SK-N-SH (cell line): ENCODE data around the gene MIAT. TPM values are rescaled to one million over a fixed set of nuclear protein-coding genes. Genes with fewer than 3 reads are reported as not detected.

ENCODE experiments used
- CTCF ChIA-PET: fragments of 300-600, 350-600 bp; formaldehyde crosslinking; extraction: SDS; loops from one replicate; lab custom pipeline; 2021; lab: Yijun Ruan, JAX
- POLR2A ChIA-PET: fragments of 350-600 bp; sonication (Branson Sonifier 250); formaldehyde crosslinking; extraction: SDS; loops from one replicate; lab custom pipeline; 2020; ENCODE audit warnings: antibody characterized with exemption, inconsistent platforms; lab: Yijun Ruan, JAX
- DNase-seq: peaks from one replicate; pipeline ENCODE4 v3.0.0; 2012
- H2AFZ ChIP-seq: fragments of 200-600 bp; sonication (generic); 2 replicates; pipeline ENCODE4 v1.8.1; 2016; ENCODE audit warnings: antibody characterized with exemption, mild to moderate bottlenecking, low read depth
- H3F3A ChIP-seq: fragments of 200-600 bp; sonication (generic); replicated peaks from 2 replicates; pipeline ENCODE3; 2016; ENCODE audit warnings: antibody characterized with exemption, mild to moderate bottlenecking; ENCODE audit not compliant: insufficient read depth
- H3K27ac ChIP-seq, 2 experiments: fragments of 200-500 bp in 1 of 2; fragments of 200-600 bp in 1 of 2; sonication (Bioruptor generic) in 1 of 2; sonication (generic), shearing (Covaris generic) in 1 of 2; 2 replicates each; pipeline versions ENCODE4 v1.5.1 to v1.6.1; 2014 to 2016; ENCODE audit warnings: low read depth in 2 of 2, inconsistent platforms in 1 of 2, low read length in 1 of 2, mild to moderate bottlenecking in 1 of 2, mixed read lengths in 1 of 2
- H3K27me3 ChIP-seq: fragments of 200-600 bp; sonication (generic), shearing (Covaris generic); 2 replicates; pipeline ENCODE4 v1.6.1; 2016; ENCODE audit warnings: mixed run types; ENCODE audit not compliant: insufficient read depth
- H3K36me3 ChIP-seq, 2 experiments: fragments of 200-500 bp in 1 of 2; fragments of 200-600 bp in 1 of 2; sonication (Bioruptor generic) in 1 of 2; sonication (generic) in 1 of 2; replicated peaks in 1 of 2; 2 replicates each; pipeline versions ENCODE3 to v1.5.1; 2014 to 2016; ENCODE audit warnings: low read length in 1 of 2, mild to moderate bottlenecking in 1 of 2; ENCODE audit not compliant: insufficient read depth in 2 of 2, control insufficient read depth in 1 of 2
- H3K4me1 ChIP-seq, 2 experiments: fragments of 200-500 bp in 1 of 2; fragments of 200-600 bp in 1 of 2; sonication (Bioruptor generic) in 1 of 2; sonication (generic), shearing (Covaris generic) in 1 of 2; 2 replicates each; pipeline versions ENCODE4 v1.5.1 to v1.6.1; 2014 to 2016; ENCODE audit warnings: low read depth in 1 of 2, low read length in 1 of 2, mixed run types in 1 of 2; ENCODE audit not compliant: insufficient read depth in 2 of 2, control insufficient read depth in 1 of 2
- H3K4me2 ChIP-seq: fragments of 200-600 bp; sonication (generic), shearing (Covaris generic); 2 replicates; pipeline ENCODE4 v1.6.1; 2017; ENCODE audit warnings: mixed run types
- H3K4me3 ChIP-seq, 2 experiments: fragments of 200-500 bp in 1 of 2; fragments of 200-600 bp in 1 of 2; sonication (Bioruptor generic) in 1 of 2; sonication (generic), shearing (Covaris generic) in 1 of 2; 2 replicates each; pipeline versions ENCODE4 v1.5.1 to v1.8.1; 2014 to 2016; ENCODE audit warnings: low read depth in 2 of 2, inconsistent platforms in 1 of 2, low read length in 1 of 2, mild to moderate bottlenecking in 1 of 2, mixed read lengths in 1 of 2, moderate library complexity in 1 of 2
- H3K79me2 ChIP-seq: fragments of 200-600 bp; sonication (generic); 2 replicates; pipeline ENCODE4 v1.8.1; 2017; ENCODE audit warnings: mild to moderate bottlenecking; ENCODE audit not compliant: insufficient read depth
- H3K9ac ChIP-seq: fragments of 200-600 bp; sonication (generic); 2 replicates; pipeline ENCODE4 v1.6.1; 2017; ENCODE audit warnings: mixed run types
- H3K9me2 ChIP-seq: fragments of 200-600 bp; sonication (generic); 2 replicates; pipeline ENCODE4 v1.6.1; 2017; ENCODE audit warnings: mixed run types
- H3K9me3 ChIP-seq: fragments of 200-600 bp; sonication (generic); 2 replicates; pipeline ENCODE4 v1.6.1; 2017; ENCODE audit warnings: mixed run types, mild to moderate bottlenecking, moderate library complexity
- H4K20me1 ChIP-seq: fragments of 200-600 bp; sonication (generic); 2 replicates; pipeline ENCODE4 v1.6.1; 2017; ENCODE audit warnings: mild to moderate bottlenecking, mixed run types; ENCODE audit not compliant: insufficient read depth
- CHD2 ChIP-seq: fragments of 150-350 bp; IDR thresholded peaks from 2 replicates; pipeline ENCODE4 v1.6.1; 2018; ENCODE audit warnings: low read length; ENCODE audit not compliant: partially characterized antibody
- EP300 ChIP-seq, 2 experiments: IDR thresholded peaks; 2 replicates each; pipeline versions ENCODE4 v1.4.0 to v1.6.1; 2012; ENCODE audit warnings: borderline replicate concordance in 1 of 2, low read depth in 1 of 2, low read length in 1 of 2
- EZH2phosphoT487 ChIP-seq: fragments of 200-600 bp; sonication (generic); IDR thresholded peaks from 2 replicates; pipeline ENCODE4 v1.6.1; 2017; ENCODE audit warnings: low read depth, mixed run types, mild to moderate bottlenecking, antibody characterized with exemption, moderate library complexity, borderline replicate concordance
- FOSL2 ChIP-seq: IDR thresholded peaks from 2 replicates; pipeline ENCODE4 v1.4.0; 2012; ENCODE audit warnings: low read depth, mild to moderate bottlenecking, moderate library complexity, borderline replicate concordance
- FOXJ3 ChIP-seq: sonication (generic); formaldehyde crosslinking; IDR thresholded peaks from 2 replicates; pipeline ENCODE4 v1.5.1; 2020; ENCODE audit warnings: mild to moderate bottlenecking, missing genetic modification reagents
- FOXM1 ChIP-seq: IDR thresholded peaks from 2 replicates; pipeline ENCODE4 v1.4.0; 2012; ENCODE audit warnings: low read depth, mild to moderate bottlenecking
- GATA2 ChIP-seq: sonication (generic); formaldehyde crosslinking; IDR thresholded peaks from 2 replicates; pipeline ENCODE4 v1.5.0; 2020; ENCODE audit warnings: mild to moderate bottlenecking, missing genetic modification reagents
- MEF2A ChIP-seq: IDR thresholded peaks from 2 replicates; pipeline ENCODE4 v1.4.0; 2012; ENCODE audit warnings: low read depth, borderline replicate concordance
- NFIC ChIP-seq: IDR thresholded peaks from 2 replicates; pipeline ENCODE4 v1.4.0; 2012; ENCODE audit warnings: borderline replicate concordance
- NRF1 ChIP-seq: IDR thresholded peaks from 2 replicates; pipeline ENCODE4 v1.6.1; 2012; ENCODE audit warnings: low read depth, mild to moderate bottlenecking, low read length
- PBX3 ChIP-seq: IDR thresholded peaks from 2 replicates; pipeline ENCODE4; 2012
- POLR2AphosphoS5 ChIP-seq: IDR thresholded peaks from 2 replicates; pipeline ENCODE4 v1.6.1; 2012; ENCODE audit warnings: low read depth, low read length
- RAD21 ChIP-seq: IDR thresholded peaks from 2 replicates; pipeline ENCODE4 v1.6.1; 2012; ENCODE audit warnings: mild to moderate bottlenecking, low read length
- RCOR1 ChIP-seq: fragments of 150-350 bp; IDR thresholded peaks from 2 replicates; pipeline ENCODE4 v1.6.1; 2017; ENCODE audit warnings: antibody characterized with exemption, low read length
- REST ChIP-seq: IDR thresholded peaks from 2 replicates; pipeline ENCODE4 v1.6.1; 2012; ENCODE audit warnings: mild to moderate bottlenecking, low read depth, low read length, moderate library complexity
- RFX5 ChIP-seq: IDR thresholded peaks from 2 replicates; pipeline ENCODE4 v1.6.1; 2012; ENCODE audit warnings: mild to moderate bottlenecking, improper control_type of control experiment, low read length
- RXRA ChIP-seq: IDR thresholded peaks from 2 replicates; pipeline ENCODE4 v1.4.0; 2012; ENCODE audit warnings: low read depth, mild to moderate bottlenecking, borderline replicate concordance
- SIN3A ChIP-seq: IDR thresholded peaks from 2 replicates; pipeline ENCODE4 v1.6.1; 2012; ENCODE audit warnings: low read depth, mild to moderate bottlenecking, low read length, moderate library complexity, borderline replicate concordance
- TCF12 ChIP-seq: IDR thresholded peaks from 2 replicates; pipeline ENCODE4 v1.4.0; 2012
- WGBS: methylation state at CpG from one replicate; pipeline ENCODE4 v1.1.6; 2017; ENCODE audit warnings: low lambda C conversion rate; 5-methylcytosine and 5-hydroxymethylcytosine counted together
- polyA plus RNA-seq, 3 experiments: library from polyadenylated mRNA; depleted of rRNA; stranded (reverse); fragments of >200 nt; gene quantifications; 2 replicates each; pipeline ENCODE4 v1.2.3, GENCODE V29; 2012

The MIAT gene
- polyA plus RNA-seq, 1 of the 3 experiments (the other 2 are of a cell fraction), result 5.4 TPM

GRCh38 chr22:26629988-26630761 lies 27.2 kb upstream of the MIAT start (continued):
- TF ChIP-seq REST (no peak), CHD2 (no peak), FOXJ3 (no peak), GATA2 (no peak)

- Histone ChIP-seq H3K79me2 (no peaks in the 10 kb centered on the region), H3K9me2 (no peaks in the 10 kb centered on the region), H3F3A (no peaks in the 10 kb centered on the region), H3K36me3 (no peaks in the 10 kb centered on the region), H3K27ac (no peak overlapping the region), H3K4me1 (peaks cover 0 to 2% of the 10 kb centered on the region in 2 experiments; a peak in 1 of 4 replicates), H3K9me3 (no peaks in the 10 kb centered on the region), H3K27me3 (no peaks in the 10 kb centered on the region), H3K4me3 (no peak overlapping the region), H2AFZ (no peak overlapping the region), H3K9ac (no peak overlapping the region), H4K20me1 (no peaks in the 10 kb centered on the region), H3K4me2 (no peak overlapping the region)
- TF ChIP-seq NRF1 (no peak), PBX3 (no peak), RCOR1 (no peak), POLR2AphosphoS5 (no peak), SIN3A (no peak), FOXM1 (no peak), NFIC (no peak), GATA2 (no peak), CHD2 (no peak), TCF12 (no peak), RAD21 (no peak), FOSL2 (no peak), EP300 (IDR thresholded peaks at IDR 0.05; ENCODE audit: borderline replicate concordance in 1 of 2, low read depth in 1 of 2, low read length in 1 of 2) (no peak), FOXJ3 (no peak), RFX5 (no peak), RXRA (no peak), EZH2phosphoT487 (no peak), MEF2A (no peak)
- ChIA-PET CTCF (interaction anchor here (0.7 kb wide), 1 partner anchor 162 kb away, joined by 3 read pairs; no protein-coding TSS in a partner anchor), POLR2A (no interaction called here)
- DNase-seq, result no peak
- 69% methylated on average over 2 of the region's 4 CpGs for WGBS
Measured at GRCh38 chr22:26631282-26631681, 26.1 kb upstream of the MIAT start.
